ENCODE data around the gene NMUR1. TPM values are rescaled to one million over a fixed set of nuclear protein-coding genes. Genes with fewer than 3 reads are reported as not detected.

Gene NMUR1
- total and polyA plus RNA-seq, 3 donors from 2014 or later = 2.7 to 3.7 (median 3.2) TPM

- H3K9me3 ChIP-seq = no peaks in the 10 kb centered on the region
- no peak overlapping the region for H3K27ac ChIP-seq
- peaks cover under 1% of the 10 kb centered on the region for H3K4me1 ChIP-seq
- DNase-seq = no peak
- no peaks in the 10 kb centered on the region for H3K27me3 ChIP-seq
- intact Hi-C loops (cut with DNase I; ENCODE audit: low total_unique reads) = no loop called here
- H3K4me3 ChIP-seq = no peak overlapping the region
- TF ChIP-seq CTCF (IDR thresholded peaks at IDR 0.05) = no peak
- TF ChIP-seq POLR2A (IDR thresholded peaks at IDR 0.05) = no peak
- H3K36me3 ChIP-seq (ENCODE audit: low read depth, missing control alignments) = no peaks in the 10 kb centered on the region
- WGBS, 2 donors = 77 to 78% methylated on average over 4 of the region's 4 CpGs
These were observed 9.7 kb upstream of the NMUR1 start for GRCh38 chr2:231539991-231540390.

GRCh38 chr2:231535961-231536360, 5.7 kb upstream of the NMUR1 start:
- Histone ChIP-seq H3K27ac (no peak overlapping the region), H3K27me3 (no peaks in the 10 kb centered on the region), H3K9me3 (no peaks in the 10 kb centered on the region), H3K36me3 (ENCODE audit: low read depth, missing control alignments) (no peaks in the 10 kb centered on the region), H3K4me3 (no peak overlapping the region), H3K4me1 (no peaks in the 10 kb centered on the region)
- no peak for TF ChIP-seq CTCF (IDR thresholded peaks at IDR 0.05)
- TF ChIP-seq POLR2A (IDR thresholded peaks at IDR 0.05) = no peak
- 78 to 95% methylated on average over 4 to 6 of the region's 6 CpGs for WGBS, 2 donors
- intact Hi-C loops (cut with DNase I; ENCODE audit: low total_unique reads) = no loop called here
- no peak for DNase-seq

GRCh38 chr2:231533777-231534125, 3.5 kb upstream of the NMUR1 start:
- Histone ChIP-seq H3K27me3 (no peaks in the 10 kb centered on the region), H3K4me1 (peaks cover 3% of the 10 kb centered on the region), H3K36me3 (ENCODE audit: low read depth, missing control alignments) (no peaks in the 10 kb centered on the region), H3K27ac (no peak overlapping the region), H3K9me3 (no peaks in the 10 kb centered on the region), H3K4me3 (no peak overlapping the region)
- intact Hi-C loops (cut with DNase I; ENCODE audit: low total_unique reads) = no loop called here
- no peak for DNase-seq
- WGBS, 2 donors = 100% methylated on average over 1 of the region's 7 CpGs; no CpG with 5 or more reads in 1 of the 2 donors
- TF ChIP-seq CTCF (IDR thresholded peaks at IDR 0.05) (no peak), POLR2A (IDR thresholded peaks at IDR 0.05) (no peak)

- H3K4me3 ChIP-seq = no peak overlapping the region
- no peaks in the 10 kb centered on the region for H3K27me3 ChIP-seq
- intact Hi-C loops (cut with DNase I; ENCODE audit: low total_unique reads) = no loop called here
- no peak for DNase-seq
- no peak for TF ChIP-seq CTCF (IDR thresholded peaks at IDR 0.05)
- no peak for TF ChIP-seq POLR2A (IDR thresholded peaks at IDR 0.05)
- WGBS, 2 donors = 87 to 90% methylated on average over 7 to 8 of the region's 8 CpGs
- no peak overlapping the region for H3K27ac ChIP-seq
- H3K9me3 ChIP-seq = no peaks in the 10 kb centered on the region
- no peaks in the 10 kb centered on the region for H3K36me3 ChIP-seq (ENCODE audit: low read depth, missing control alignments)
- H3K4me1 ChIP-seq = peaks cover 3% of the 10 kb centered on the region
These were observed 3.0 kb upstream of the NMUR1 start for GRCh38 chr2:231533086-231533776.

- H3K9me3 ChIP-seq = no peaks in the 10 kb centered on the region
- H3K4me1 ChIP-seq = peaks cover 3% of the 10 kb centered on the region
- no peak overlapping the region for H3K27ac ChIP-seq
- no peaks in the 10 kb centered on the region for H3K36me3 ChIP-seq (ENCODE audit: low read depth, missing control alignments)
- TF ChIP-seq POLR2A (IDR thresholded peaks at IDR 0.05) (no peak), CTCF (IDR thresholded peaks at IDR 0.05) (no peak)
- 87 to 98% methylated on average over 3 to 4 of the region's 4 CpGs for WGBS, 2 donors
- no peaks in the 10 kb centered on the region for H3K27me3 ChIP-seq
- intact Hi-C loops (cut with DNase I; ENCODE audit: low total_unique reads) = no loop called here
- DNase-seq = no peak
- no peak overlapping the region for H3K4me3 ChIP-seq
These were observed 2.5 kb upstream of the NMUR1 start for GRCh38 chr2:231532756-231533035.

Data from testis (tissue), 3 donors.